H1 (cell line): ENCODE measurements around the gene SCMH1. TPM values are rescaled to one million over a fixed set of nuclear protein-coding genes. Genes with fewer than 3 reads are reported as not detected.

Source experiments
- BCL11A ChIP-seq, 2 experiments: IDR thresholded peaks; one replicate each; pipeline ENCODE4 v1.6.1; 2011; ENCODE audit warnings: low read depth in 2 of 2, low read length in 2 of 2, mild to moderate bottlenecking in 2 of 2
- CHD7 ChIP-seq: fragments of 300-600 bp; sonication (generic); IDR thresholded peaks from 2 replicates; pipeline ENCODE4 v1.7.1; 2012; ENCODE audit warnings: low read length, moderate library complexity, mild to moderate bottlenecking, inconsistent platforms; ENCODE audit not compliant: insufficient replicate concordance
- EGR1 ChIP-seq: IDR thresholded peaks from 2 replicates; pipeline ENCODE4 v1.6.1; 2011; ENCODE audit warnings: low read depth, low read length, borderline replicate concordance
- EZH2 ChIP-seq: fragments of 200-600 bp; sonication (generic); IDR thresholded peaks from 2 replicates; pipeline ENCODE4 v1.7.1; 2012; ENCODE audit warnings: low read depth, mild to moderate bottlenecking, moderate library complexity, low read length, inconsistent platforms; ENCODE audit not compliant: severe bottlenecking
- HDAC2 ChIP-seq, 2 experiments: fragments of 300-600 bp in 1 of 2; sonication (generic) in 1 of 2; IDR thresholded peaks; 2 replicates each; pipeline ENCODE4 v1.6.1; 2011 to 2012; ENCODE audit warnings: low read depth in 2 of 2, low read length in 2 of 2, mild to moderate bottlenecking in 2 of 2, moderate library complexity in 2 of 2, borderline replicate concordance in 1 of 2, inconsistent platforms in 1 of 2
- HDAC6 ChIP-seq: IDR thresholded peaks from one replicate; pipeline ENCODE4 v1.7.1; 2012; ENCODE audit warnings: low read depth, mild to moderate bottlenecking, inconsistent platforms, low read length, moderate library complexity
- JUND ChIP-seq: IDR thresholded peaks from 2 replicates; pipeline ENCODE4 v1.6.1; 2011; ENCODE audit warnings: mild to moderate bottlenecking, improper control_type of control experiment, low read length
- KDM5A ChIP-seq: fragments of 200-600 bp; IDR thresholded peaks from 2 replicates; pipeline ENCODE4 v1.7.1; 2012; ENCODE audit warnings: mild to moderate bottlenecking, low read length, inconsistent platforms, mixed read lengths
- POLR2A ChIP-seq, 2 experiments: IDR thresholded peaks; 1 replicate in 1 of 2; 2 replicates in 1 of 2; pipeline ENCODE4 v1.6.1; 2011; ENCODE audit warnings: low read depth in 2 of 2, low read length in 2 of 2, mild to moderate bottlenecking in 2 of 2; ENCODE audit errors: control extremely low read depth in 1 of 2
- POLR2AphosphoS5 ChIP-seq: IDR thresholded peaks from 2 replicates; pipeline ENCODE4 v1.6.1; 2011; ENCODE audit warnings: low read depth, low read length
- TAF7 ChIP-seq: optimal IDR thresholded peaks from 2 replicates; pipeline ENCODE3; 2011; ENCODE audit warnings: low read depth, mild to moderate bottlenecking, inconsistent platforms, low read length, moderate library complexity, borderline replicate concordance
- polyA plus RNA-seq, 7 experiments: library from polyadenylated mRNA; depleted of rRNA in 3 of 7; stranded (reverse) in 5 of 7; unstranded in 2 of 7; fragments of >200 nt in 5 of 7; fragments of 200-250 nt in 2 of 7; gene quantifications; 1 replicate in 5 of 7; 2 replicates in 1 of 7; 4 replicates in 1 of 7; pipeline versions ENCODE4 v1.2.1 to v1.2.3, GENCODE V29; 2011 to 2013; ENCODE audit warnings: missing spikeins in 2 of 7, mixed read lengths in 2 of 7
- total RNA-seq: library from RNA; stranded (reverse); fragmentation: NEBNext Ultra II Directional; extraction: Animal tissue kit (Norgen Biotek cat#: 25700); gene quantifications from 2 replicates; pipeline ENCODE4 v1.2.1, GENCODE V29; 2021

The SCMH1 gene
- total and polyA plus RNA-seq, 2 of the 8 experiments (the other 6 are each of a cell fraction or from before 2014, with no cell fraction given): 16.6 to 30.7 TPM

- TF ChIP-seq CHD7 (no peak), HDAC6 (no peak), BCL11A (IDR thresholded peaks at IDR 0.05; ENCODE audit: low read depth in 2 of 2, low read length in 2 of 2) (no peak), JUND (no peak), POLR2AphosphoS5 (peak; percentile 11; the same call in 1 of the 2 replicates), EGR1 (no peak), EZH2 (no peak), KDM5A (no peak), HDAC2 (IDR thresholded peaks at IDR 0.05; ENCODE audit: borderline replicate concordance in 1 of 2, low read depth in 2 of 2, low read length in 2 of 2) (no peak), POLR2A (IDR thresholded peaks at IDR 0.05; ENCODE audit: control extremely low read depth in 1 of 2, low read depth in 2 of 2, low read length in 2 of 2) (peak in 1 of 2 experiments; percentile 29; a peak in 2 of 3 replicates), TAF7 (no peak)
These were observed 261.5 kb downstream of the SCMH1 start (continued) for GRCh38 chr1:40980453-40981121.
